HG03378 (cell line): ENCODE results near the gene MAPK9.
"Not testable (repeated sequence)": the region's sequence is repeated elsewhere in the genome, so short reads cannot be mapped to it uniquely, and the experiment has no call there.

ENCODE experiments used
- ATAC-seq: cut with Tn5 transposase; IDR thresholded peaks from one replicate; pipeline ENCODE4 v1.9.1; 2021; ENCODE audit warnings: mild to moderate bottlenecking, moderate library complexity; ENCODE audit not compliant: unreplicated experiment

The MAPK9 gene

GRCh38 chr5:180241600-180241999, 50.3 kb downstream of the MAPK9 start:
- ATAC-seq: no peak

- no peak for ATAC-seq
Measured at GRCh38 chr5:180238631-180239030, 53.3 kb downstream of the MAPK9 start.

DNA sequence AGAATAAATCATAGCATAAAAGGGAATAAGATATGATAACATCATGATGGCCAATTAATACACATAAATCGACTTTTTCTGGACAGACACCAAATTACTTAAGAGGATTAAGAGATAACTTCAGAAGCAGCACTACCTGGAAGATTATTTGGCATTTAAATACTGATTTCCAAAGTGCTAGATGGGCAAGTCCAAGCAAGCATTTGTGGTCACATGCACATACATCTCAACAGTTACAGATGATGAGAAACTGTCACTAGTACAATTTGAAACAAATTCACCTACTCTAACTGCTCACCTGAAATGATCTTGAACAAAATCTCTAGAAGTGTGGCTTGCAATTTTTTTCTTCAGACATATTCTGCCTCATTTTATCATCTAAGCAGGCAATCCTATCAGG, 56.0 kb downstream of the MAPK9 start:
- ATAC-seq: no peak

DNA sequence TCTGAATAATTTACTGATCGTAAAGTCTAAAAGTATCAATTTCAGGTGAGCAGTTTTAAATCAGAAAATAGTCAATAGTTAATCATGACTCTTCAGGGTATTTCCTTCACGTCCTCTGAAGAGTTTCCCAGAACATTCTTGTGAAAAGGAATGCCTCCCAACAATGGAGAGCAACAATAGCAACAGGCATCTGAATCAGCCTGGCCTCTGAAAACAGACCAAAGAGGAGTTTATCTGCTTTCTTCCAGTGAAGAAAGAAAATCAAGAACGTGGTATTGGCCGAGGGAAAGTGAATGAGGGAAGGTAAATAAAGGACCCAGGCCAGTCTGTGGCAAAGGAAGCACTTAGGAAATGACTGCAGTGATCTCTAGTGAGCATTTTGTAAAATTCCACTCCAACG, 56.8 kb downstream of the MAPK9 start:
- ATAC-seq: no peak

- ATAC-seq: no peak
Measured at GRCh38 chr5:180234271-180234670, 57.6 kb downstream of the MAPK9 start.

- ATAC-seq: no peak
Measured at GRCh38 chr5:180233729-180234128, 58.2 kb downstream of the MAPK9 start.

DNA sequence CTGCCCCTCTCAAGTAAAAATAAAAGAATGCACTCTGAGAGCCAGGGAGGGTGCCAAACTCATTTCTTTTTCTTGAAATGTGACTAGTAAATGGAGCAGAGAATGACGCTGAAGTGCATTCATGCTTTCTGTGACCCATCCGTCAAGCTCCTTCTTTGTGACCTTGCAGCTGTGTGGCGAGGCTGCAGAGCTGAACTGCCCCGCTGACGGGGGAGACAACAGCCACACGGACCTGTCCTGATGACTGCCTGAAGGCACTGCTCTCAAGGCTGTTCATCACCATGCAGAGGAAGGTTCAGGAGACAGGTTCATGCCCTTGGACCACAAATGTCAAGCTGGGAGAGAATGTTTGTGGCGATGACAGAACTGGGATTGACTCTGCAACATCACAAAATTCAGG, 61.9 kb downstream of the MAPK9 start:
- ATAC-seq: no peak

DNA sequence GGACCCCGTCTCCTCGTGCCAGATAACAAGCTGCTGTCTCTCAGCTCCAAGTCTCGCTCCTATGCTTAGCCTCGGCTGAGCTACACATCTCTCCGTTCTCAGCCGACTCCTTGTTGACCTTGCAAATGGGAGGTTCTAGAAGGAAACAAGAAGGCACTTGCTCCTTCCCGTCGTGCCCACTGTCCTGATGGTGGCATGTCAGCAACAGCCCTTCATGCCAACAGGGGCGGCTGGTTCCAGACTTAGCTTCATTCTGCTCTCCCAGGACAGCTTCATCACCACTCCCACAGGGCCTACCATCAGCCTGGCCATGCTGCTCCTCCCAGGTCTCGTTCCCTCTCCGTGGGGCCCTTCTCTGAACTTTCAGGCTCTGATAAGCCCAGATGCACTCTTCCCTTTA, 69.8 kb downstream of the MAPK9 start:
- ATAC-seq: no peak

- no peak for ATAC-seq
Measured at GRCh38 chr5:180217797-180218196, 74.1 kb downstream of the MAPK9 start.

DNA sequence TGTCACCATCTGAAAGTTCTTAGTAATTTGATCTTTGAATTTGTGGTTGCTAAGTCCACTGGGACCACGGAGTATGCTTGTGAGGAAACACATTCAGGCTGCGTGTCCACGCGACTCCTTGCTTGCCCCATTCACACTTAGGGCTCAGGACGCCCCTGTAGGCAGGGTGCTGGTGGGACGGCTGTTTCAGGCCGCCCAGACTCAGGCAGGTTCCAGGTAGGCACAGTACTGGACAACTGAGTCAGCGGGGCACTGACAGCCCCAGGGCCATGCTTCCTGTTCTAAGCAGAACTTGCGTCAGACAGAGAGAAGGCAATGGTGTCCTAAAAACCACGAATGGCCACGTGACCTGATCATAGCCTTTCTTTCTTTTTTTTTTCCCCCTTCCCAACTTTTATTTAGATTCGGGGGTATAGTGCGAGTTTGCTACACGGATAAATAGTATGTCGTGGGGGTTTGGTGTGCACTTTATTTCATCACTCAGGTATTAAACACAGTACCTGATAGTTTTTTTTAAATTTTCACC, 75.2 kb downstream of the MAPK9 start:
- no peak for ATAC-seq

- no peak for ATAC-seq
Measured at GRCh38 chr5:180215783-180216630, 75.9 kb downstream of the MAPK9 start.

- ATAC-seq: no peak
Measured at GRCh38 chr5:180214870-180215770, 76.8 kb downstream of the MAPK9 start.

DNA sequence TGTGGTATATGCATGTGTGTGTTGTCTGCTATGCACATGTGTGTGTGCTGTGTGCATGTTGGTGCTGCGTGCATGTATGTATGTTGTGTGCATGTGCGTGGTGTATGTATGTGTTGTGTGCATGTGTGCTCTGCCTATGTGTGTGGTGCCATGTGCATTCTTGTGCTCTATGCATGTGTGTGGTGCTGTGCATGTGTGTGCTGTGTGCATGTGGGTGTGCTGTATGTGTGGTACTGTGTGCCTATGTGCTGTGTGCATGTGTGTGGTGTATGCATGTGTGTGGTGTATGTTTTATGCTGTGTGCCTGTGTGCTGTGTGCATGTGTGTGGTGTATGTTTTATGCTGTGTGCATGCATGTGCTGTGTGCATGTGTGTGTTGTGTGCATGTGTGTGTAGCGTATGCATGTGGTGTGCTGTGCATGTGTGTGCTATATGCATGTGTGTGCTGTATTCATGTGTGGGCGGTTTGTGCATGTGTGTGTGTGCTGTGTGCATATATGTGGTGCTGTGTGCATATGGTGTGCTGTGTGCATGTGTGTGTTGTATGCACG, 78.2 kb downstream of the MAPK9 start:
- ATAC-seq: no peak

DNA sequence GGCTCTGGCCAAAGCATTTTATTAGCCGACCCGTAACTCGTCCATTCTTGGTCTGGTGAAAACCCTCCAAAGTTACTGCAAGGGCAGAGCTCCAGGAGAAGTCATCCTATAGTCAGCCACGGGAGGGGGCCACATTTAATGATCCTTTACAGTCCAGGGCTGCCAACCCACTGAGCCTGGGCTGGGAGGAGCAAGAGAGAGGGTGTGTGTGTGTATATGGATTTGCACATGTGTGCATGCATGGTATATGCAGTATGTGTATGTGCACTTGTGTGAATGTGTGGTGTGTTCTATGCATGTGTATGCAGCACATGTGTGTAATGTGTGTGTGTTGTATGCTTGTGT, 78.7 kb downstream of the MAPK9 start:
- ATAC-seq: no peak

- ATAC-seq: no peak
Measured at GRCh38 chr5:180212363-180213255, 79.3 kb downstream of the MAPK9 start.

DNA sequence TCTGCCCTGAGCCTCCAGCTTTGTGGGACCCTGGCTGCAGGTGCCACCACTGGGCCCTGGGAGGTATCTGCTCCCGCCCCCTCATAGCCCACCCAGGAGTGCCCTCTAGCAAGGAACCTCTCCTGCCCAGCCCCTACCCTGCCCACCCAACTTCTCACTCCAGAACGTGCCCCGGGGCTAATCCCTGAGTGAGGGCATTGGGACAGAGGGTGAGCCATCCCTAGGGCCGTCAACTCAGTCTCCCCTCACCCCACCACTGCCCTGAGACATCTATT, 80.2 kb downstream of the MAPK9 start:
- no peak for ATAC-seq

DNA sequence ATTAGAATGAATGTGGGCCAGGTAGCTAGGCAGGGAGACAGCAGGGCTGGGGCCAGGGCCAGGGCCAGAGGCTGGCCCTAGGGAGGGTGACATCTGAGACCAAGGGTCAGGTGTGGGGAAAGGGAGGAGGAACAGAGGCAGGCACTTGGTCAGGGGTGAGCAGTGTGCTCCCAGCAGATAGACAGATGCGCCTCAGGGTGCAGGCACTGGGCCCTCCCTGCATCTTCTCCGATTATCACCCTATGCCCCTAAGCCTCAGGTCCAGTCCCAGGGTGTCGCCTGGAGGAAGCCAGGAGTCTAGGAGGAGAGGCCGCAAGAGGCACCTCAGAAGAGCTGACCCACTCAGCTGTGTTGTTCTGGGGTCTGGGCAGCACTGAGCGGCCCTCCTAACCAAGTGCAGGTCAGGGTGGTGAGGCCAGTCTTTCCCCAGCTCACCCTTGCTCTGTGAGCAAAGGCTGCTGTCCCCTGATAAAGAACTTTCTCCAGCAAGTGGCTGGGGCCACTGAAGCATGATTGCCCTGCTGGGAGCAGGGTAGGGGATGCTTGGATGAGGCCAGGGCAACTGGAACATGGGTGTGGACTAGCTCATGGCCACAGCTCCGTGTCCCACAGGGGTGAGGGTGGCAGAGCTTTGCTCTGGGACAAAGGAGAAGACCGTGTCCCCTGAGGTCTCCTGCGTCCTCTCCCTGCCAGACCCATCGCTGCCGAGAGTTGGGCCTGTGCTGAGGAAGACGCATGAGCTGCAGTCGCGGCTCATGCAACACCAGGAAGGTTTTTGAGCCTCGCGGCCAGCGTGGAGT, 80.7 kb downstream of the MAPK9 start:
- no peak for ATAC-seq

GRCh38 chr5:180210077-180210476, 81.8 kb downstream of the MAPK9 start:
- not testable (repeated sequence) for ATAC-seq

DNA sequence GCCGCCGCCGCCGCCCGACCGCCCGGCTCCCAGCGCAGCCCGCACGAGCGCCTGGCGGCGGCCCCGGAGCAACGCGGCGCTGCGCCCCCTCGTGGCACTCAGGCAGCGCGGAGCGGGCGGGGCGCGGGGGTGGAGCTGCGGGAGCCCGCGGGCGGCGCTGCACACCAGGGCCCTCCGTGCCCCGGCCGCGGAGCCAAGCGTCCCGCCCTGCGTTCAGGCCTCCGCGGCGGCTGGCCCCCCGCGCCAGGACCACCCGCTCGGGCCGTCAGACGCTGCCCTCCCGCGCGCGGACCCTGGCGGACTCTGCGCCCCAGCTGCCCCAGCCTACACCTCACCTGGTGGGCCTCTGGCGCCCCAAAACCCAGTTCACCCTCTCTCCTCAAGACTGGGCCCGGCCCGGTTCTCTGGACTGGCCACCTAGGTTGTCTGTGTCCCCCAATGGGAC, 82.7 kb downstream of the MAPK9 start, which contains the start of gene RASGEF1C:
Gene RASGEF1C (minus strand): TSS at position 75 of the 445 bp plus-strand sequence. CDS start 71,159 bp downstream, outside the sequence.
- no peak for ATAC-seq
